B cell (primary cell): ENCODE measurements around the gene IL6ST.

Experiments
- CTCF ChIP-seq: fragments of 200-600 bp; IDR thresholded peaks from one replicate; pipeline ENCODE4 v1.8.0; 2022; ENCODE audit warnings: antibody characterized with exemption, mild to moderate bottlenecking
- EZH2 ChIP-seq: IDR thresholded peaks from 2 replicates; pipeline ENCODE4 v1.6.1; 2012; ENCODE audit warnings: borderline replicate concordance, low read depth, mild to moderate bottlenecking, moderate library complexity, low read length; ENCODE audit not compliant: insufficient read depth, poor library complexity, severe bottlenecking

DNA sequence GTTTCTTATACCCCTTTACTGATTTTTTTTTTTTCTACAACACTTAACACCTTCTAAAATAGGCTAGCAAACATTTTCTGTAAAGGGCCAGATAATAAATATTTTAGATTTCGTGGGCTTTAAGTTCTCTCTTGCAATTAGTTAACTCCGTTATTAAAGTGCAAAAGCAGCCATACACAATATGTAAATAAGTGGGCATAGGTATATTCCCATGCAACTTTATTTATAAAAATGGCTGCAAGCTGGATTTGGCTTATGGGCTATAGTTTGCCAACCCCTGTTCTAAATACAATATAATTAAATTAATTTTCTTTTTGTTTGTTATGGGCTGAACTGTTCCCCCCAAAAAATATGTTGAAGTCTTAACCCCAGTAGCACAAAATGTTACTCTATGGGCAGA lies 10.8 kb downstream of the IL6ST start:
- no peak for TF ChIP-seq CTCF
- TF ChIP-seq EZH2: no peak
